WI38 (cell line): ENCODE data around the gene NEK3.
A peak's percentile ranks its signal among the peaks of the same experiment; 100 is the strongest.
"Not testable (repeated sequence)": the region's sequence is repeated elsewhere in the genome, so short reads cannot be mapped to it uniquely, and the experiment has no call there.

ENCODE experiments used
- H3K4me3 ChIP-seq: 2 replicates; pipeline ENCODE4 v1.5.1; 2011; ENCODE audit warnings: low read depth, mild to moderate bottlenecking, control low read depth, low read length
- CTCF ChIP-seq: IDR thresholded peaks from 2 replicates; pipeline ENCODE4 v1.5.1; 2012; ENCODE audit warnings: low read depth, mild to moderate bottlenecking, control low read depth, low read length

Gene NEK3

GRCh38 chr13:52159159-52159982 is at the start of gene NEK3:
NEK3 (minus strand) TSS chr13:52159597; CDS start chr13:52156191, 3,406 bp downstream.
- peak within 1 kb of the TSS; percentile 69 for H3K4me3 ChIP-seq
- no peak for TF ChIP-seq CTCF

GRCh38 chr13:52208384-52208783 is 49.0 kb upstream of the NEK3 start:
- not testable (repeated sequence) for H3K4me3 ChIP-seq

GRCh38 chr13:52207896-52208295 is 48.5 kb upstream of the NEK3 start:
- not testable (repeated sequence) for H3K4me3 ChIP-seq

GRCh38 chr13:52207337-52207736 is 47.9 kb upstream of the NEK3 start:
- H3K4me3 ChIP-seq, result not testable (repeated sequence)

- not testable (repeated sequence) for H3K4me3 ChIP-seq
Measured at GRCh38 chr13:52204546-52204945, 45.1 kb upstream of the NEK3 start.

GRCh38 chr13:52203864-52204263 is 44.5 kb upstream of the NEK3 start:
- H3K4me3 ChIP-seq, result not testable (repeated sequence)

- not testable (repeated sequence) for H3K4me3 ChIP-seq
Measured at GRCh38 chr13:52202506-52202905, 43.1 kb upstream of the NEK3 start.

GRCh38 chr13:52201439-52202193 is 42.2 kb upstream of the NEK3 start:
- H3K4me3 ChIP-seq, result not testable (repeated sequence)
- 0 out of 2 replicates have a peak, but pooled peaks have one; percentile 7 for TF ChIP-seq CTCF

- H3K4me3 ChIP-seq, result peak overlapping the region; percentile 96
- TF ChIP-seq CTCF, result no peak
Measured at GRCh38 chr13:52195401-52195837, 36.0 kb upstream of the NEK3 start.

- no peak for TF ChIP-seq CTCF
- H3K4me3 ChIP-seq, result peak overlapping the region; percentile 96
Measured at GRCh38 chr13:52194184-52194868, 34.9 kb upstream of the NEK3 start.

- peak overlapping the region; percentile 96 for H3K4me3 ChIP-seq
Measured at GRCh38 chr13:52193587-52194183, 34.3 kb upstream of the NEK3 start.

- not testable (repeated sequence) for H3K4me3 ChIP-seq
Measured at GRCh38 chr13:52187424-52188187, 28.2 kb upstream of the NEK3 start.
